Tibial artery (tissue), 4 donors: ENCODE measurements around the gene HERC4.

ENCODE experiments used
- DNase-seq, 2 donors: peaks; one replicate each; pipeline ENCODE4 v3.0.0-alpha.2; 2019
- H3K27ac ChIP-seq, 2 donors: fragments of 200-600 bp; sonication (generic) in 1 of 2; 1 replicate in 1 of 2; 2 replicates in 1 of 2; pipeline ENCODE4 v1.5.1; 2018 to 2019; ENCODE audit warnings: mild to moderate bottlenecking in 1 of 2
- H3K27me3 ChIP-seq, 2 donors: fragments of 200-600 bp; sonication (generic) in 1 of 2; one replicate each; pipeline versions ENCODE4 v1.5.1 to v1.6.0; 2016 to 2019
- H3K36me3 ChIP-seq, 3 donors: fragments of 200-600 bp; sonication (generic) in 2 of 3; one replicate each; pipeline ENCODE4 v1.5.1; 2016 to 2019; ENCODE audit warnings: mild to moderate bottlenecking in 2 of 3
- H3K4me1 ChIP-seq, 4 donors: fragments of 200-600 bp; sonication (generic) in 2 of 4; 1 replicate in 3 of 4; 2 replicates in 1 of 4; pipeline ENCODE4 v1.5.1; 2016 to 2019
- H3K4me3 ChIP-seq, 2 donors: fragments of 200-600 bp; sonication (generic) in 1 of 2; 1 replicate in 1 of 2; 2 replicates in 1 of 2; pipeline ENCODE4 v1.5.1; 2018 to 2019; ENCODE audit warnings: mild to moderate bottlenecking in 2 of 2
- H3K9me3 ChIP-seq, 3 donors: fragments of 200-600 bp; sonication (generic) in 1 of 3; one replicate each; pipeline ENCODE4 v1.5.1; 2016 to 2019
- intact Hi-C: fragments of 100-400 bp; cut with DNase I; formaldehyde crosslinking; loops from one replicate; pipeline ENCODE4 v1.15.0; 2023; ENCODE audit warnings: low total_unique reads
- TF ChIP-seq, protein P1 (sequence below), 2 experiments: fragments of 200-600 bp in 1 of 2; fragments of 450-650 bp in 1 of 2; IDR thresholded peaks; one replicate each; pipeline ENCODE4 v1.5.1; 2017 to 2019; ENCODE audit warnings: antibody characterized with exemption in 2 of 2, mild to moderate bottlenecking in 1 of 2, moderate library complexity in 1 of 2

Gene HERC4

DNA sequence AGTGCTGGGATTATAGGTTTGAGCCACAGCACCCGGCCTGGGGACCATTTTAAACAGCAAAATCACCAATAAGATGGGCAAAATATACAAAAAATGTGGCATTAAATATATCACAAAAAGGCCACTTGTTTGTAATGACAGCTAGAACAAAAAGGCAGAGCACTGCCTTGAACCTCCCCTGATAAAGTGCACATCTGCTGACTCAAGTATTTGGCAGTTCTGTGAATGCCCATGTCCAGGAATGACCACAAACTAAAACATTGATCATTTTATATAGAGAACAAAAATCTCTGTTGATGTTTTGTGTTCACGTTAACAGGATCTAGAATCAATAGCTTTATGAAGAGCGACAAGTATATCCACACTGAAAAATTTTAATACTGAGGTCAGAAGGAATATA is 21.5 kb downstream of the HERC4 start:
- TF ChIP-seq, protein P1, sequence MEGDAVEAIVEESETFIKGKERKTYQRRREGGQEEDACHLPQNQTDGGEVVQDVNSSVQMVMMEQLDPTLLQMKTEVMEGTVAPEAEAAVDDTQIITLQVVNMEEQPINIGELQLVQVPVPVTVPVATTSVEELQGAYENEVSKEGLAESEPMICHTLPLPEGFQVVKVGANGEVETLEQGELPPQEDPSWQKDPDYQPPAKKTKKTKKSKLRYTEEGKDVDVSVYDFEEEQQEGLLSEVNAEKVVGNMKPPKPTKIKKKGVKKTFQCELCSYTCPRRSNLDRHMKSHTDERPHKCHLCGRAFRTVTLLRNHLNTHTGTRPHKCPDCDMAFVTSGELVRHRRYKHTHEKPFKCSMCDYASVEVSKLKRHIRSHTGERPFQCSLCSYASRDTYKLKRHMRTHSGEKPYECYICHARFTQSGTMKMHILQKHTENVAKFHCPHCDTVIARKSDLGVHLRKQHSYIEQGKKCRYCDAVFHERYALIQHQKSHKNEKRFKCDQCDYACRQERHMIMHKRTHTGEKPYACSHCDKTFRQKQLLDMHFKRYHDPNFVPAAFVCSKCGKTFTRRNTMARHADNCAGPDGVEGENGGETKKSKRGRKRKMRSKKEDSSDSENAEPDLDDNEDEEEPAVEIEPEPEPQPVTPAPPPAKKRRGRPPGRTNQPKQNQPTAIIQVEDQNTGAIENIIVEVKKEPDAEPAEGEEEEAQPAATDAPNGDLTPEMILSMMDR (IDR thresholded peaks at IDR 0.05), result no peak
- Histone ChIP-seq H3K9me3 (no peaks in the 10 kb centered on the region), H3K4me1 (peaks cover 0 to 9% (median 0%) of the 10 kb centered on the region in 4 donors), H3K27ac (no peak overlapping the region), H3K27me3 (no peaks in the 10 kb centered on the region), H3K4me3 (no peak overlapping the region), H3K36me3 (peaks cover 0 to 12% (median 0%) of the 10 kb centered on the region in 3 donors)
- intact Hi-C loops, result no loop called here
- DNase-seq, result no peak

GRCh38 chr10:68052463-68052862 is 22.6 kb downstream of the HERC4 start:
- Histone ChIP-seq H3K27me3 (no peaks in the 10 kb centered on the region), H3K27ac (no peak overlapping the region), H3K36me3 (peaks cover 0 to 5% (median 0%) of the 10 kb centered on the region in 3 donors), H3K4me3 (no peak overlapping the region), H3K9me3 (no peaks in the 10 kb centered on the region), H3K4me1 (peaks cover 0 to 9% (median 3%) of the 10 kb centered on the region in 4 donors)
- intact Hi-C loops, result no loop called here
- DNase-seq, result no peak
- TF ChIP-seq, protein P1 (IDR thresholded peaks at IDR 0.05), result no peak

- TF ChIP-seq, protein P1 (IDR thresholded peaks at IDR 0.05), result no peak
- H3K27me3 ChIP-seq, result no peaks in the 10 kb centered on the region
- H3K4me3 ChIP-seq, result no peak overlapping the region
- no peak for DNase-seq
- no peaks in the 10 kb centered on the region for H3K9me3 ChIP-seq
- H3K27ac ChIP-seq, result no peak overlapping the region
- H3K36me3 ChIP-seq, result no peaks in the 10 kb centered on the region
- intact Hi-C loops, result no loop called here
- H3K4me1 ChIP-seq, result peaks cover 0 to 15% (median 4%) of the 10 kb centered on the region in 4 donors
Observed at GRCh38 chr10:68049289-68050078, 25.6 kb downstream of the HERC4 start.

DNA sequence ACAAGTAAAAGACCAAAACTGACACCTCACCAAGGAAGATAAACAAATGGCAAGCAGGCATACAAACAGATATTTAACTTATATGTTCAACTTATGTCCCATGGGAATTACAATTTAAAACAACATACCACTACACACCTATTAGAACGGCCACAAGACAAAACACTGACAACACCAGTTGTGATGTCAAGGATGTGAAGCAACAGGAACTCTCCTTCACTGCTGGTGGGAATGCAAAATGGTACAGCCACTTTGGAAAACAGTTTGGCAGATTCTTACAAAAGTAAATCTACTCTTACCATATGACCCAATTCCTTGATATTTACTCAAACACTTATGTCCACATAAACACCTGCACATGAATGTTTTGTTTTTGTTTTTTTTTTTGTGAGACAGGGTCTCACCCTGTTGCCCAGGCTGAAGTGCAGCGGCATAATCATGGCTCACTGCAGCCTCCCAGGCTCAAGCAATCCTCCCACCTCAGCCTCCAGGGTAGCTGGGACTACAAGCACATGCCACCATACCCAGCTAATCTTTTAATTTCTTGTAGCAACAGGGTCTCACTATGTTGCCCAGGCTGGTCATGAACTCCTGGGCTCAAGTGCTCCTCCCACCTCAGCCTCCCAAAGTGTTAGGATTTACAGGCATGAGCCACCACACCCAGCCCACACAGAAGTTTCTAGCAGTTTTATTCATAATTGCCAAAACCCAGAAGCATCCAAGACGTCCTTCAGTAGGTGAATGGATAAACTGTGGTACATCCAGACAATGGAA is 27.3 kb downstream of the HERC4 start:
- intact Hi-C loops, result no loop called here
- Histone ChIP-seq H3K4me3 (no peak overlapping the region), H3K36me3 (peaks cover 0 to 7% (median 3%) of the 10 kb centered on the region in 3 donors), H3K27me3 (no peaks in the 10 kb centered on the region), H3K9me3 (no peaks in the 10 kb centered on the region), H3K27ac (no peak overlapping the region), H3K4me1 (peaks cover 0 to 15% (median 4%) of the 10 kb centered on the region in 4 donors)
- TF ChIP-seq, protein P1 (IDR thresholded peaks at IDR 0.05), result no peak
- DNase-seq, result no peak

DNA sequence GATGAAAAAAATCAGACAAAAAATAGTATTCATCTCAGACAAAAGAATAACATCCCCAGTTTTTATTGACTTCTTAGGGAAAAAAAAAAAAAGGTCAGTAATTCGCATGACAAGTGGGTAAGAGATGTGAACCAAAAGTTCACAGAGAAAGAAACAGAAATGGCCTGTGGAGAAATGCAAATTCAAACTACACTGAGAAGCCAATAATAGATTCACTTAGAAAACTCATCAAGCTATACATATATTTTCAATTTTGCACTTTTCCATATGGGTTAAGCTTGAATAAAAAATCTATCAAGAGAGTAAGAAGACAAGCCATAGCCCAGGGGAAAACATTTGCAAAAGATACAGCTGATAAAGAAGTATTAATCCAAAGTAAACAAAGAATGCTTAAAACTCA is 28.0 kb downstream of the HERC4 start:
- H3K4me1 ChIP-seq, result peaks cover 0 to 10% (median 4%) of the 10 kb centered on the region in 4 donors
- no peak for DNase-seq
- no peak overlapping the region for H3K4me3 ChIP-seq
- H3K9me3 ChIP-seq, result no peaks in the 10 kb centered on the region
- peaks cover 0 to 7% (median 6%) of the 10 kb centered on the region in 3 donors for H3K36me3 ChIP-seq
- H3K27me3 ChIP-seq, result no peaks in the 10 kb centered on the region
- H3K27ac ChIP-seq, result no peak overlapping the region
- intact Hi-C loops, result no loop called here
- TF ChIP-seq, protein P1 (IDR thresholded peaks at IDR 0.05), result no peak
